Measurements from ENCODE around the gene HSPA12B. TPM values are rescaled to one million over a fixed set of nuclear protein-coding genes. Genes with fewer than 3 reads are reported as not detected.
A peak's percentile ranks its signal among the peaks of the same experiment; 100 is the strongest.

Gene HSPA12B
- total RNA-seq, 1 donor from 2014 or later: 0.08 TPM

DNA sequence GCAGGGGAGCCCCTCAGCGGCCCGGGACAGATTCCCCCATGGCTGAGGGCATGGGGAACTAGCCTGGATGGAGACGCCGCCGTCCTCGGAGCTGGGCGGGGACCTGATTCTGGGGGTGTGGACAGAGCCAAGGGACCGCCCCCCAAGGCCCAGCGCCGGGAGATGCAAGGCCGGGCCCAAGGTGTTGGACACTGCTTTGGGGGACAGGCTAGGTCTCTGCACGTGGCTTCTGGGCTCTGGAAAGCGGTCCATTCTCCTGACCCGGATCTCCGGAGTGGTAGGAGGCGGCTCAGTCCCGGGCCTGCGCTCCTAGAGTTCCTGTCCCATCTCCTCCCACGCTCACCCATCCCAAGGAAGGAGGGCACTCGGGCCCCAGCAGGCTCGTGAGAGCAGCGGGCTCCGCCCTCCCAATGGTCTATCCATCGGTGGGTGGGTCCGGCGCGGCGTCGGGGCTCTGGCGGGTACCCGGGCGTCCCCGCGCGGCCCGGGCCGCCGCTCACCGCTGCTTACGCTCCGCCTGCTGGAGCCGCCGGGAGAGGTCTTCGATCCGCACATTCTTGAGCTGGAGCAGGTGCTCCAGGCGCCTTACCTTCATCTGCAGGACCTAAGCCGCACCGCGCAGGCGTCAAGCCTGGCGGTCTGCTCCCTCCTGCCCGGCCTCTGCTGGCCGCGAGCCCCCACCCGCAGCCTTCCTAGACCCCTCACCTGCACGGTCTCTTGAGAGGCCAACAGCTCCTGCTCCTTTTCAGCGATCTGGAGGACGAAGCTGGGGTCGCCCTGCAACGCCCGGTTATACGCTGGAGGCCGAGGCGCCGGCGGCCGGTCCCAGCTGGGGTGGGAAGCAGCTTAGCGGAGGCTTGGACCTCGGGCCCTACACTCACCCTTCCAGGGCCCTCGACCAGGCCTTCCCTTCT is 45.5 kb downstream of the HSPA12B start:
- Histone ChIP-seq H3K4me3 (ENCODE audit: low read depth, low read length) (peak overlapping the region; percentile 30), H3K27me3 (ENCODE audit: control insufficient read depth, insufficient read depth, low read length) (peaks cover 20% of the 10 kb centered on the region), H3K36me3 (ENCODE audit: control insufficient read depth, insufficient read depth, low read length) (no peaks in the 10 kb centered on the region)
- DNase-seq (ENCODE audit: low read depth): no peak
- TF ChIP-seq, protein P1, sequence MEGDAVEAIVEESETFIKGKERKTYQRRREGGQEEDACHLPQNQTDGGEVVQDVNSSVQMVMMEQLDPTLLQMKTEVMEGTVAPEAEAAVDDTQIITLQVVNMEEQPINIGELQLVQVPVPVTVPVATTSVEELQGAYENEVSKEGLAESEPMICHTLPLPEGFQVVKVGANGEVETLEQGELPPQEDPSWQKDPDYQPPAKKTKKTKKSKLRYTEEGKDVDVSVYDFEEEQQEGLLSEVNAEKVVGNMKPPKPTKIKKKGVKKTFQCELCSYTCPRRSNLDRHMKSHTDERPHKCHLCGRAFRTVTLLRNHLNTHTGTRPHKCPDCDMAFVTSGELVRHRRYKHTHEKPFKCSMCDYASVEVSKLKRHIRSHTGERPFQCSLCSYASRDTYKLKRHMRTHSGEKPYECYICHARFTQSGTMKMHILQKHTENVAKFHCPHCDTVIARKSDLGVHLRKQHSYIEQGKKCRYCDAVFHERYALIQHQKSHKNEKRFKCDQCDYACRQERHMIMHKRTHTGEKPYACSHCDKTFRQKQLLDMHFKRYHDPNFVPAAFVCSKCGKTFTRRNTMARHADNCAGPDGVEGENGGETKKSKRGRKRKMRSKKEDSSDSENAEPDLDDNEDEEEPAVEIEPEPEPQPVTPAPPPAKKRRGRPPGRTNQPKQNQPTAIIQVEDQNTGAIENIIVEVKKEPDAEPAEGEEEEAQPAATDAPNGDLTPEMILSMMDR (IDR thresholded peaks at IDR 0.05; ENCODE audit: insufficient read depth, low read length, poor library complexity, severe bottlenecking): no peak

GRCh38 chr20:3778976-3779375 is 46.5 kb downstream of the HSPA12B start:
- Histone ChIP-seq H3K4me3 (ENCODE audit: low read depth, low read length) (no peak overlapping the region), H3K36me3 (ENCODE audit: control insufficient read depth, insufficient read depth, low read length) (no peaks in the 10 kb centered on the region), H3K27me3 (ENCODE audit: control insufficient read depth, insufficient read depth, low read length) (peaks cover 20% of the 10 kb centered on the region)
- no peak for DNase-seq (ENCODE audit: low read depth)
- TF ChIP-seq, protein P1 (IDR thresholded peaks at IDR 0.05; ENCODE audit: insufficient read depth, low read length, poor library complexity, severe bottlenecking): no peak

GRCh38 chr20:3781153-3781910 is 48.8 kb downstream of the HSPA12B start, which contains the start of gene SPEF1:
TSS of gene SPEF1 (minus strand) at chr20:3781448. CDS start at chr20:3781287, 161 bp downstream.
- peaks cover 20% of the 10 kb centered on the region for H3K27me3 ChIP-seq (ENCODE audit: control insufficient read depth, insufficient read depth, low read length)
- no peaks in the 10 kb centered on the region for H3K36me3 ChIP-seq (ENCODE audit: control insufficient read depth, insufficient read depth, low read length)
- H3K4me3 ChIP-seq (ENCODE audit: low read depth, low read length): peak within 1 kb of the TSS; percentile 48
- TF ChIP-seq, protein P1 (IDR thresholded peaks at IDR 0.05; ENCODE audit: insufficient read depth, low read length, poor library complexity, severe bottlenecking): peak; percentile 51
- DNase-seq (ENCODE audit: low read depth): peak; percentile 84

- TF ChIP-seq, protein P1 (IDR thresholded peaks at IDR 0.05; ENCODE audit: insufficient read depth, low read length, poor library complexity, severe bottlenecking): no peak
- peaks cover 20% of the 10 kb centered on the region for H3K27me3 ChIP-seq (ENCODE audit: control insufficient read depth, insufficient read depth, low read length)
- H3K4me3 ChIP-seq (ENCODE audit: low read depth, low read length): no peak overlapping the region
- DNase-seq (ENCODE audit: low read depth): no peak
- no peaks in the 10 kb centered on the region for H3K36me3 ChIP-seq (ENCODE audit: control insufficient read depth, insufficient read depth, low read length)
Measured at GRCh38 chr20:3782597-3782996, 50.1 kb downstream of the HSPA12B start.

- Histone ChIP-seq H3K4me3 (ENCODE audit: low read depth, low read length) (no peak overlapping the region), H3K36me3 (ENCODE audit: control insufficient read depth, insufficient read depth, low read length) (no peaks in the 10 kb centered on the region), H3K27me3 (ENCODE audit: control insufficient read depth, insufficient read depth, low read length) (peaks cover 15% of the 10 kb centered on the region)
- TF ChIP-seq, protein P1 (IDR thresholded peaks at IDR 0.05; ENCODE audit: insufficient read depth, low read length, poor library complexity, severe bottlenecking): no peak
- DNase-seq (ENCODE audit: low read depth): no peak
Measured at GRCh38 chr20:3783068-3783489, 50.6 kb downstream of the HSPA12B start.
